Smooth muscle cell (in vitro differentiated cells): Measurements from ENCODE around the gene CACNA1C. TPM values are rescaled to one million over a fixed set of nuclear protein-coding genes. Genes with fewer than 3 reads are reported as not detected.

Experiments used
- DNase-seq: peaks from one replicate; lab custom pipeline; 2025; ENCODE audit not compliant: unreplicated experiment; lab: John Stamatoyannopoulos, UW
- H2AFZ ChIP-seq: fragments of 200-600 bp; sonication (generic); 2 replicates; pipeline ENCODE4 v1.6.0; 2016; ENCODE audit warnings: antibody characterized with exemption, low read depth, mild to moderate bottlenecking
- H3F3A ChIP-seq: fragments of 200-600 bp; sonication (generic); 2 replicates; pipeline ENCODE4 v1.6.0; 2017; ENCODE audit warnings: antibody characterized with exemption, low read depth
- H3K27ac ChIP-seq: fragments of 200-600 bp; sonication (generic); 2 replicates; pipeline ENCODE4 v1.5.1; 2016; ENCODE audit warnings: low read depth, mild to moderate bottlenecking
- H3K27me3 ChIP-seq: fragments of 200-600 bp; sonication (generic); 2 replicates; pipeline ENCODE4 v1.6.1; 2016; ENCODE audit warnings: low read depth, mild to moderate bottlenecking
- H3K36me3 ChIP-seq: fragments of 200-600 bp; sonication (generic); 2 replicates; pipeline ENCODE4 v1.5.1; 2016; ENCODE audit warnings: low read depth
- H3K4me1 ChIP-seq: fragments of 200-600 bp; sonication (generic); 2 replicates; pipeline ENCODE4 v1.5.1; 2016; ENCODE audit warnings: low read depth
- H3K4me2 ChIP-seq: fragments of 200-600 bp; sonication (generic); 2 replicates; pipeline ENCODE4 v1.6.0; 2016; ENCODE audit warnings: mild to moderate bottlenecking
- H3K4me3 ChIP-seq: fragments of 200-600 bp; sonication (generic); 2 replicates; pipeline ENCODE4 v1.5.1; 2016; ENCODE audit warnings: mild to moderate bottlenecking
- H3K79me2 ChIP-seq: fragments of 200-600 bp; sonication (generic); 2 replicates; pipeline ENCODE4 v1.6.0; 2016; ENCODE audit warnings: low read depth, mild to moderate bottlenecking
- H3K9ac ChIP-seq: fragments of 200-600 bp; sonication (generic); 2 replicates; pipeline ENCODE4 v1.6.0; 2016; ENCODE audit warnings: low read depth
- H3K9me3 ChIP-seq: fragments of 200-600 bp; sonication (generic); replicated peaks from 2 replicates; pipeline ENCODE4 v1.5.1; 2016; ENCODE audit warnings: low read depth
- H4K20me1 ChIP-seq: fragments of 200-600 bp; sonication (generic); 2 replicates; pipeline ENCODE4 v1.6.0; 2016; ENCODE audit warnings: low read depth
- WGBS: methylation state at CpG from one replicate; pipeline ENCODE4 v1.1.7; 2016; ENCODE audit warnings: low lambda C conversion rate; 5-methylcytosine and 5-hydroxymethylcytosine counted together
- polyA plus RNA-seq: library from polyadenylated mRNA; unstranded; fragments of >200 nt; fragmentation: Nextera tagmentation; extraction: Ambion mirVana; gene quantifications from 2 replicates; pipeline ENCODE4 v1.2.1, GENCODE V29; 2016
- total RNA-seq: library from RNA; depleted of rRNA; stranded (reverse); fragments of >200 nt; gene quantifications from 2 replicates; pipeline ENCODE4 v1.2.3, GENCODE V29; 2014
- TF ChIP-seq, protein P1 (sequence below): fragments of 200-600 bp; sonication (generic); IDR thresholded peaks from 2 replicates; pipeline ENCODE4 v1.5.1; 2017; ENCODE audit warnings: borderline replicate concordance, mild to moderate bottlenecking, antibody characterized with exemption; ENCODE audit not compliant: insufficient read depth, poor library complexity, severe bottlenecking

The CACNA1C gene
- total and polyA plus RNA-seq, 2 experiments from 2014 or later, result 1.6 to 4.5 TPM

DNA sequence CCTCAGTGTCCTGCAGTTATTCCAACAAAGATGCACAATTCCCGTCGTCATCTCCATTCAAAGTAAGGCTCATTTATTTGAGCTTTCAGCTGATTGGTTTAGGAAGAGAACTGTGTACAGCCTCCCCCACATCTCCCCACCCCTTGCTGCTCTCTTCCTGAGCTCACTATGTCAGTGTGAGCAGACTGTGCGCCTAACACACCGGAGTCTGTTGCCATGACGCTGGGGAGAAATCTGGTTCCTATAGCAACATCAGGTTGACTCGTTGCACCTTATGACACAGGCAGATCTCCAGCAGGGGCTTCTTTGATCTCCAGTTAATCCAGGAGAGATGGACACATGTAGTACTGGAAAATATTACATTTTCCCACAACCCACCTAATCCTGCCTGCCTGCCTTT is 319.4 kb downstream of the CACNA1C start:
- WGBS, result 79% methylated on average over 6 of the region's 6 CpGs
- H2AFZ ChIP-seq, result no peak overlapping the region
- H3K79me2 ChIP-seq, result no peaks in the 10 kb centered on the region
- no peak for DNase-seq
- no peak overlapping the region for H3K4me3 ChIP-seq
- H3K9me3 ChIP-seq, result no peaks in the 10 kb centered on the region
- no peak overlapping the region for H3K9ac ChIP-seq
- no peaks in the 10 kb centered on the region for H3K36me3 ChIP-seq
- no peaks in the 10 kb centered on the region for H4K20me1 ChIP-seq
- no peaks in the 10 kb centered on the region for H3K4me1 ChIP-seq
- no peak overlapping the region for H3K4me2 ChIP-seq
- no peak overlapping the region for H3K27ac ChIP-seq
- H3K27me3 ChIP-seq, result no peaks in the 10 kb centered on the region
- TF ChIP-seq, protein P1, sequence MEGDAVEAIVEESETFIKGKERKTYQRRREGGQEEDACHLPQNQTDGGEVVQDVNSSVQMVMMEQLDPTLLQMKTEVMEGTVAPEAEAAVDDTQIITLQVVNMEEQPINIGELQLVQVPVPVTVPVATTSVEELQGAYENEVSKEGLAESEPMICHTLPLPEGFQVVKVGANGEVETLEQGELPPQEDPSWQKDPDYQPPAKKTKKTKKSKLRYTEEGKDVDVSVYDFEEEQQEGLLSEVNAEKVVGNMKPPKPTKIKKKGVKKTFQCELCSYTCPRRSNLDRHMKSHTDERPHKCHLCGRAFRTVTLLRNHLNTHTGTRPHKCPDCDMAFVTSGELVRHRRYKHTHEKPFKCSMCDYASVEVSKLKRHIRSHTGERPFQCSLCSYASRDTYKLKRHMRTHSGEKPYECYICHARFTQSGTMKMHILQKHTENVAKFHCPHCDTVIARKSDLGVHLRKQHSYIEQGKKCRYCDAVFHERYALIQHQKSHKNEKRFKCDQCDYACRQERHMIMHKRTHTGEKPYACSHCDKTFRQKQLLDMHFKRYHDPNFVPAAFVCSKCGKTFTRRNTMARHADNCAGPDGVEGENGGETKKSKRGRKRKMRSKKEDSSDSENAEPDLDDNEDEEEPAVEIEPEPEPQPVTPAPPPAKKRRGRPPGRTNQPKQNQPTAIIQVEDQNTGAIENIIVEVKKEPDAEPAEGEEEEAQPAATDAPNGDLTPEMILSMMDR, result no peak
- H3F3A ChIP-seq, result no peaks in the 10 kb centered on the region

DNA sequence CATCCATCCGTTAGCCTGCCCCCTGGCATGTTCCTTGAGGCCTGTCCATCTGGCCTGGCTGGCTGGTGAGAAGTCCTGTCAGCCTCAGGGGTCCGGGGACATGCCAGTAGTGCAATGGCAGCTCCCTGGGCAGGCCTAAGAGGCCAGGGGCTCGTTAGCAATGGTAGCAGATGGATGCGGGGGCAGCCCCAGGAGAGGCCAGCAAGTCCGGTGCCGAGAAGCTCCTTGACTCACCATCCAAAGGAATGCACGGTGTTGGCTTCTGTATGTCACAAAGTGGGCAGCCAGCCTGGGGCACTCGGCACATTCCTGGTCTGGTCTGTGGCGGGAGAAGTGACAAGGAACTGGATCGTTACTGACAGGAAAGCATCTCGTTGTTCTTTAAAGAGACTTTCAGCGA is 319.9 kb downstream of the CACNA1C start:
- Histone ChIP-seq H3K27ac (no peak overlapping the region), H3K79me2 (no peaks in the 10 kb centered on the region), H2AFZ (no peak overlapping the region), H3K9ac (no peak overlapping the region), H3F3A (no peaks in the 10 kb centered on the region), H3K9me3 (no peaks in the 10 kb centered on the region), H3K27me3 (no peaks in the 10 kb centered on the region), H4K20me1 (no peaks in the 10 kb centered on the region), H3K4me3 (no peak overlapping the region), H3K36me3 (no peaks in the 10 kb centered on the region), H3K4me1 (no peaks in the 10 kb centered on the region), H3K4me2 (no peak overlapping the region)
- no peak for DNase-seq
- 62% methylated on average over 12 of the region's 12 CpGs for WGBS
- TF ChIP-seq, protein P1, result no peak

DNA sequence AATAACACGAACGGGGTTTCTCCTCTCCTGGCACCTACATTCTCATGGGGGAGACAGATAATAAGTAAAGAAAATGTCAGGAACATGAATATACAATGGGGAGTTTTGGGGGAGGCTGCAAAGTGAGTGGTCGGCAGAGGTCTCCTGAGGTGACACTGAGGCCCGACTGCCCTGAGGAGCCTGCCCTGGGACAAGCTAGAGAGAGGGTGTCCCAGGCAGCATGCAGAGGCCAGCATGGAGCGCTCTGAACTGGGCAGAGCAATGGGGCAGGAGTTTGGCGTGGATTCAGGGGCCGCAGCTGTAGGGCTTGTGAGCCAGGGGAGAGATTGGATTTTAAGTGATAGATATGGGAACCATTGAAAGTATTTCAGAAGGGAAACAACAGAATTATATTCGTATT is 320.5 kb downstream of the CACNA1C start:
- Histone ChIP-seq H3F3A (no peaks in the 10 kb centered on the region), H3K4me1 (no peaks in the 10 kb centered on the region), H3K27ac (no peak overlapping the region), H3K9me3 (no peaks in the 10 kb centered on the region), H3K9ac (no peak overlapping the region), H3K4me3 (no peak overlapping the region), H3K79me2 (no peaks in the 10 kb centered on the region), H2AFZ (no peak overlapping the region), H3K36me3 (no peaks in the 10 kb centered on the region), H4K20me1 (no peaks in the 10 kb centered on the region), H3K27me3 (no peaks in the 10 kb centered on the region), H3K4me2 (no peak overlapping the region)
- TF ChIP-seq, protein P1, result no peak
- WGBS, result 97% methylated on average over 8 of the region's 8 CpGs
- DNase-seq, result no peak

DNA sequence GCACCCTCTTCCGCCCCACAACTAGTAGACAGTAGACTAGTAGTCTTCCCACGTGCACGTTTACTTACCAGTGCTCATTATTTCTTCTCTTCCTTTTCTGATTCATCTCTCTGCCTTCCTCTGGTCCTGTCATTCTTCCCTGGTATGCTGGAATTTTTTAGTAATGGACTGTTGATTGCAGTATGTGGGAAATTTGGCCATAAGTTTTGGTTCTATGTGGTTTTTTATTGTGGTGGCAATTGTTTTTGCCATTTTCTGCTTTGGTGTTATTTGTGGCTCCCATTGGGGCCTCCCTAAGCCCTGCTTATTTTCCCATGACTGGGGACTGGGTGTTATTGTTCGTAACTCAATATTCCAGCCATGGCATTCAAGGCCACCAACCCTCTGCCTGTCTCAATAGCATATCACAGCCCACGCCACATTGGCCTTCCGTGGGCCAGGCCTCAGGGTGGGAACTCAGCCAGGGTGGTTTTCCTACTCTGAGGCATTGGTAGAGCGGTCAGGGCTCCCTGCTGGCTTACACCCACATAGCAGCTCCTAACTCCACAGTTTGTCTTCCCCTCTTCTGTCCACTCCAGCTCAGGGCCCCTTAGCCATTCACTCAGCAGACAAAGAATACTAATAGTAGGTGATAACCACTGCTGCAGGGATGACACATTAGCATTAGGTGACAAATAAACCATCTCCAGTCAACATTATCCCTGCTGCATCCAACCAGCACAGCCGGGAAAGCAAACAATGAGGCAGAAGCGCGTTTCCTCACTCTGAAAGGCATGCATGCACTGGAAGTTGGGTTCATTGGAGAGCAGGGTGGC is 321.5 kb downstream of the CACNA1C start:
- no peaks in the 10 kb centered on the region for H3K4me1 ChIP-seq
- no peaks in the 10 kb centered on the region for H4K20me1 ChIP-seq
- H3K27me3 ChIP-seq, result no peaks in the 10 kb centered on the region
- no peak overlapping the region for H3K4me2 ChIP-seq
- H2AFZ ChIP-seq, result no peak overlapping the region
- H3K9ac ChIP-seq, result no peak overlapping the region
- H3K27ac ChIP-seq, result no peak overlapping the region
- DNase-seq, result no peak
- 79% methylated on average over 10 of the region's 10 CpGs for WGBS
- TF ChIP-seq, protein P1, result no peak
- H3K79me2 ChIP-seq, result no peaks in the 10 kb centered on the region
- H3K9me3 ChIP-seq, result no peaks in the 10 kb centered on the region
- H3K4me3 ChIP-seq, result no peak overlapping the region
- no peaks in the 10 kb centered on the region for H3K36me3 ChIP-seq
- H3F3A ChIP-seq, result no peaks in the 10 kb centered on the region
